ENCODE data around the gene VKORC1L1. TPM values are rescaled to one million over a fixed set of nuclear protein-coding genes. Genes with fewer than 3 reads are reported as not detected.

Gene VKORC1L1
- total RNA-seq, 1 donor, result 19.9 TPM

DNA sequence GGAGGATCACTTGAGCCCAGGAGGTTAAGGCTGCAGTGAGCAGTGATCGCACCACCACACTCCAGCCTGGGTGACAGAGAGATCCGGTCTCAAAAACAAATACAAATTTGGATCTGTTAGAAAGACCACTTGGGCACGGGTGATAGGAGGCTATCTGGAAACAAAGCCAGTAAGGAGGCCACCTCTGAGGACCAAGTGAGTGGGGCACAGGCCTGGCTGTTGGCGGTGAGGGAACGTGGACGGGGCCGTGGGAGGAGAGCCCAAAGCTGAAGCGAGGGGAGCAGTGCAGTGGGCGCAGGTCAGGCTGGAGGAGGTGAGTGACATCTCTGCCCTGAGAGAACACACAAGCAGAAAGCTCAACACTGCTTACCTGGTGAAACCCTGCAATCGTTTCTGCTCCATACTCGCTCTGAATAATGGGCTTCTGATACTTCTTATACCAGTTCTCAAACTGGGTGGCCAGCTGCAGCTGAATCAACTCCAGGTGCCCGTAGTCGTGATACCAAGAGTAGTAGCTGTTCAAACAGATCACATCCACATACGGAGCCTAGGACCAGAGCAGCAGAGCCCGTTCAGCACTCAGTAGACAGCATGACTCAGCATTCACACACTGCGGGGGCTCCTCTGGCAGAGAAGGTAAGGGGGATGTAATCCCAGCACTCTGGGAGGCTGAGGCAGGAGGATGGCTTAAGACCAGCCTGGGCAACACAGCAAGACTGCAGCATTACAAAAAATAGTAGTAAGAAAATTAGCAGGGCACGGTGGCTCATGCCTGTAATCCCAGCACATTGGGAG, 94.7 kb downstream of the VKORC1L1 start:
- no peak for DNase-seq (ENCODE audit: low read depth)
- no peak overlapping the region for H3K4me3 ChIP-seq (ENCODE audit: low read depth, low read length)
- TF ChIP-seq, protein P1, sequence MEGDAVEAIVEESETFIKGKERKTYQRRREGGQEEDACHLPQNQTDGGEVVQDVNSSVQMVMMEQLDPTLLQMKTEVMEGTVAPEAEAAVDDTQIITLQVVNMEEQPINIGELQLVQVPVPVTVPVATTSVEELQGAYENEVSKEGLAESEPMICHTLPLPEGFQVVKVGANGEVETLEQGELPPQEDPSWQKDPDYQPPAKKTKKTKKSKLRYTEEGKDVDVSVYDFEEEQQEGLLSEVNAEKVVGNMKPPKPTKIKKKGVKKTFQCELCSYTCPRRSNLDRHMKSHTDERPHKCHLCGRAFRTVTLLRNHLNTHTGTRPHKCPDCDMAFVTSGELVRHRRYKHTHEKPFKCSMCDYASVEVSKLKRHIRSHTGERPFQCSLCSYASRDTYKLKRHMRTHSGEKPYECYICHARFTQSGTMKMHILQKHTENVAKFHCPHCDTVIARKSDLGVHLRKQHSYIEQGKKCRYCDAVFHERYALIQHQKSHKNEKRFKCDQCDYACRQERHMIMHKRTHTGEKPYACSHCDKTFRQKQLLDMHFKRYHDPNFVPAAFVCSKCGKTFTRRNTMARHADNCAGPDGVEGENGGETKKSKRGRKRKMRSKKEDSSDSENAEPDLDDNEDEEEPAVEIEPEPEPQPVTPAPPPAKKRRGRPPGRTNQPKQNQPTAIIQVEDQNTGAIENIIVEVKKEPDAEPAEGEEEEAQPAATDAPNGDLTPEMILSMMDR (IDR thresholded peaks at IDR 0.05; ENCODE audit: insufficient read depth, low read depth, low read length), result no peak

DNA sequence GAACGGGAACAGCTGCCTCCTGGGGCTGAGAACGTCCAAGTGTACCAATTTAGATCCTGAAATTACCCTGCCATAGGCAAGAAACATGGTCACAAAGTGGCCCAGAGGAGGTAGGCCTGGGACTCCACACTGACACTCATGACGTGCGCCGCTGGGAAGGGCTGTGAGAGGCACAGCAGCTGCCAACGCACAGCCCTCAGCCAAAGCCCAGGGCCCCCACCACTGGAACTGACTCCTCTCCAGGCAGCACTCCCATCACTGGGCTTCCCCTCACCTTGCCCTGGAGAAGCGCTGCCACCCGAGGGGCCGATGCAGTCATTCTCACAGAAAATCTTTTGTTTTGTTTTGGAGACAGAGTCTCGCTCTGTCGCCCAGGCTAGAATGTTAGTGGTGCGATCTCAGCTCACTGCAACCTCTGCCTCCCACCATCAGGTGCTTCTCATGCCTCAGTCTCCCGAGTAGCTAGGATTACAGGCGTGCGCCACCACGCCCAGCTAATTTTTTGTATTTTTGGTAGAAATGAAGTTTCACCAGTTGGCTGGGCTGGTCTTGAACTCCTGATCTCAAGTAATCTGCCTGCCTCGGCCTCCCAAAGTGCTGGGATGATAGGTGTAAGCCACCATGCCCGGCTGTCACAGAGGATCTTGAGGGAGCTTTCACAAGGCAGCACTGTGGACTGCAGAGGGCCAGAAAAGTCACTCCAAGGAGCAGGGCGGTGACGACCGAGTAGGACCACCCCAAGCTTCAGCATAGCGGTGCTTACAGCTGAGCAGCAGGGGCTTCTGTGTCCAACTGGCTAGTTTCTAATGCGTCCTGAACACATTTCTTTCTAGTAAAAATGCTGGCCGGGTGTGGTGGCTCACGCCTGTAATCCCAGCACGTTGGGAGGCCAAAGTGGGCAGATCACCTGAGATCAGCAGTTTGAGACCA, 95.6 kb downstream of the VKORC1L1 start:
- TF ChIP-seq, protein P1 (IDR thresholded peaks at IDR 0.05; ENCODE audit: insufficient read depth, low read depth, low read length), result no peak
- no peak overlapping the region for H3K4me3 ChIP-seq (ENCODE audit: low read depth, low read length)

DNA sequence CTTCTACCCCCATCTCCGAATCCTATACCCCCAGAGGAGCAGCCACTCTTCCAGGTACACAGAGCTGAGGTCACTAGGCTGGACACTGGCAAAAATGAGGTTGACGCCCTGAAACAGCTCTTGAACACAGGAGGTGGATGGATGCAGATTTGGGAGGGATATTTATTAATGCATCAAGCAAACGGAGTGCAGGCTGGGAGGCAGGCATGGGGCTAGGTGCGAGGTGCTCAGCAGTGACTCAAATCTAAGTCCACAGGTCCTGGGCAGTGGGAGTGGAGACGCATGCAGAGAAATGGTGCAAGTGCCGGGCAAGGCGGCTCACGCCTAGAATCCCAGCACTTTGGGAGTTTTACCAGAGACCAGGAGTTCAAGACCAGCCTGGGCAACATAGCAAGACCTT, 98.1 kb downstream of the VKORC1L1 start:
- no peak for DNase-seq (ENCODE audit: low read depth)
- TF ChIP-seq, protein P1 (IDR thresholded peaks at IDR 0.05; ENCODE audit: insufficient read depth, low read depth, low read length), result no peak
- H3K4me3 ChIP-seq (ENCODE audit: low read depth, low read length), result no peak overlapping the region

More for the DNA sequence above, 95.6 kb downstream of the VKORC1L1 start:
- DNase-seq (ENCODE audit: low read depth), result no peak

DNA sequence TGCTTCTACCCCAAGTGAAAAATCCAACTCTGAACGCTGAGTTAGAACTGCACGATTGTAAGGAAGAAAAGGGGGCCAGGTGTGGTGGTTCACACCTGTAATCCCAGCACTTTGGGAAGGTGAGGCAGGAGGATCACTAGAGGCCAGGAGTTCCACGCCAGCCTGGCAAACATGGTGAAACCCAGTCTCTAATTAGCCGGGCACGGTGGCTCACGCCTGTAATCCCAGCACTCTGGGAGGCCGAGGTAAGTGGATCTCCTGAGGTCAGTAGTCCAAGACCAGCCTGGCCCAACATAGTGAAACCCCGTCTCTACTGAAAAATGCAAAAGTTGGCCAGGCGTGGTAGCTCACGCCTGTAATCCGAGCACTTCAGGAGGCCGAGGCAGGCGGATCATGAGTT, 100.1 kb downstream of the VKORC1L1 start:
- DNase-seq (ENCODE audit: low read depth), result no peak
- TF ChIP-seq, protein P1 (IDR thresholded peaks at IDR 0.05; ENCODE audit: insufficient read depth, low read depth, low read length), result no peak
- H3K4me3 ChIP-seq (ENCODE audit: low read depth, low read length), result no peak overlapping the region

DNA sequence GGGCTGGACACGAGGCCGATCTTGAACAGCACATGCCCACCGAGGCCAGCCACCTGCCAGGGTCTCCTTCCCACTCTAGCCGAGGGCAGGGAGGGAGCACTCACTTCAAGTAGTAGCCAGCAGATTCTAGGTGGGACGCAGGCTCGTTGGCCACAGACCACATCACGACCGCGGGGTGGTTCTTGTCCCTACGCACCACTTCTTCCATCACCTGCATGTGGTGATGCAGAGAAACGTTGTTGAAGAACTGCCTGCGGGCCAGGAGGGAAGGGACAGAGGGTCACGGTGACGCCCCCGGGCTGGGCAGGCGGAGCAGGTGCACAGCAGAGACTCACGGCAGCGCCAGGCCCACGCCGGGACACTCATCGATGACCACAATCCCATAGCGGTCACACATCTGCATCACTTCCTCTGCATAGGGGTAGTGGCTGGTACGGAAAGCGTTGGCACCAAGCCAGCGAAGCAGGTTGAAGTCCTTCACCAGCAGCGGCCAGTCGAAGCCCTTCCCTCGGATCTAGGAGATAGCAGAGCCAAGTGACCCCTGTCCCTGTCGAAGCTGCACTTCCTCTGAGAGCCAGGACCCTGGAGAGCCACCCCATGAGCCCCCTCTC, 101.4 kb downstream of the VKORC1L1 start:
- TF ChIP-seq, protein P1 (IDR thresholded peaks at IDR 0.05; ENCODE audit: insufficient read depth, low read depth, low read length), result no peak
- no peak for DNase-seq (ENCODE audit: low read depth)
- H3K4me3 ChIP-seq (ENCODE audit: low read depth, low read length), result no peak overlapping the region

DNA sequence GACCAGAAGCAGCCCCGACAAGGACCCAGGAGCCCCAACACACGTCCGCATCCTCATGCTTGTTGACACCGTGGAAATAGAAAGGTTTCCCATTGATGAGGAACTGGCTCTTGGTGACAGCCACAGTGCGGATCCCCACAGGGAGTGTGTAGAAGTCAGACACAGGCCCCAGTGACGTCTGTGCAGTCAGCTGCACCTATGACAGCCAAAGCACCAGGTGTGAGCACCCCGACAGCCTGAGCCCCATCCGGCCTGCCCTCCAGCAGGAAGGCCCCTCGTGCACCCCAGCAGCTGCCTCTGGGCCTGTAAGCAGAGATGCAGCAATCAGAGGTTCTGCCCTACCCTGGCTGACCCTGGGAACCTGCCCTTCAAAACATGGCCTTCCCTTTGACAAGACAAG, 102.0 kb downstream of the VKORC1L1 start:
- DNase-seq (ENCODE audit: low read depth), result no peak
- H3K4me3 ChIP-seq (ENCODE audit: low read depth, low read length), result no peak overlapping the region
- TF ChIP-seq, protein P1 (IDR thresholded peaks at IDR 0.05; ENCODE audit: insufficient read depth, low read depth, low read length), result no peak

All from fibroblast of villous mesenchyme (primary cell).